Adrenal gland (tissue), 5 donors: ENCODE results near the gene KYNU.

Experiments used
- POLR2A ChIP-seq, 2 donors: fragments of 450-650 bp; IDR thresholded peaks; one replicate each; pipeline ENCODE4 v1.6.1; 2017; ENCODE audit warnings: antibody characterized with exemption in 2 of 2, mild to moderate bottlenecking in 2 of 2, moderate library complexity in 1 of 2
- TF ChIP-seq, protein P1 (sequence below), 6 experiments: fragments of 450-650 bp in 4 of 6; fragments of 200-600 bp in 2 of 6; sonication (generic) in 1 of 6; IDR thresholded peaks; 1 replicate in 5 of 6; 2 replicates in 1 of 6; pipeline versions ENCODE4 v1.5.1 to v1.8.0; 2016 to 2021; ENCODE audit warnings: antibody characterized with exemption in 6 of 6, mild to moderate bottlenecking in 2 of 6, moderate library complexity in 1 of 6
- donor health status: DM: no; HTN: no; CAD: no.

DNA sequence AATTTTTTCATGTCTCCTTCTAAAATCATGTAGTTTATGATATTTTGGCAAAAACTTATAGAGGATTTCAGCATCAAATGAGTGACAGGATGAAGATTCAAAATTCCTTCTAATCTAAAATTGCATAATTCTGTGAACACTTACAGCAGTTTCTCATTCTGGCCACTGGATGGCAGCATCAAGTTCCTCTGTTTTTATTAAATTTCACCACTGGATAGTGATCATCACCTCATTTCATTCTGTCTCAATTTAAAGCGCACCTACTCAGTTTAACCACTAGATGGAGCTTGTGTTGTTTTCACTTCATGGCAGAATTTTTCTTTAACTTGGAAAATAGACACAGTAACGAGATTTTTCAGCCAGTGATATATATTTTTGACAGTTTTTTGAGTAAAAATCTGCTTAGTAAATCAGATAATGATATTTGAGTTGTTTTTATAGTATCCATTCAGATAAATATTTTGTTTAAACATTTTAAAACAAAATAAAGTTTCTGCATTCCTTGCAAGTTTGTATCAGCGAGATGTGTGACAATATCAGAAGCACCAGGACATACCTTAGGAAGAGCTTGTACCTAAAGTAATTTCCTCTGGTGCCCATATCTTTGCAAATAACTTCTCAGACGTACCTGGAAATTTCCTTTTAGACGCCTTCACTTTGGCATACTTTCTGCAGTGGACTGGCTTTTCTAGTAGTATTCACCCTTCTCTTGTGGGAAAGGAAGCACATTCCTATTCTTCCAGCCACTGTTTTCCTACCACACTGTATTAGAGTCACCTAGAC is 157.0 kb downstream of the KYNU start:
- TF ChIP-seq, protein P1, sequence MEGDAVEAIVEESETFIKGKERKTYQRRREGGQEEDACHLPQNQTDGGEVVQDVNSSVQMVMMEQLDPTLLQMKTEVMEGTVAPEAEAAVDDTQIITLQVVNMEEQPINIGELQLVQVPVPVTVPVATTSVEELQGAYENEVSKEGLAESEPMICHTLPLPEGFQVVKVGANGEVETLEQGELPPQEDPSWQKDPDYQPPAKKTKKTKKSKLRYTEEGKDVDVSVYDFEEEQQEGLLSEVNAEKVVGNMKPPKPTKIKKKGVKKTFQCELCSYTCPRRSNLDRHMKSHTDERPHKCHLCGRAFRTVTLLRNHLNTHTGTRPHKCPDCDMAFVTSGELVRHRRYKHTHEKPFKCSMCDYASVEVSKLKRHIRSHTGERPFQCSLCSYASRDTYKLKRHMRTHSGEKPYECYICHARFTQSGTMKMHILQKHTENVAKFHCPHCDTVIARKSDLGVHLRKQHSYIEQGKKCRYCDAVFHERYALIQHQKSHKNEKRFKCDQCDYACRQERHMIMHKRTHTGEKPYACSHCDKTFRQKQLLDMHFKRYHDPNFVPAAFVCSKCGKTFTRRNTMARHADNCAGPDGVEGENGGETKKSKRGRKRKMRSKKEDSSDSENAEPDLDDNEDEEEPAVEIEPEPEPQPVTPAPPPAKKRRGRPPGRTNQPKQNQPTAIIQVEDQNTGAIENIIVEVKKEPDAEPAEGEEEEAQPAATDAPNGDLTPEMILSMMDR (IDR thresholded peaks at IDR 0.05), result peak; percentile 94 to 100 (median 98)
- no peak for TF ChIP-seq POLR2A (IDR thresholded peaks at IDR 0.05)
